RWPE2 (cell line): ENCODE results near the gene MYO1B.

Source experiments
- ATAC-seq: fragments of 200-7000 bp; cut with Tn5 transposase; 3 replicates; pipeline ENCODE4 v1.9.1; 2021; ENCODE audit warnings: low read depth
- DNase-seq: peaks from one replicate; pipeline ENCODE4 v3.0.0-alpha.2; 2020; ENCODE audit warnings: low spot score
- H3K27ac ChIP-seq: fragments of 450-650 bp; 2 replicates; pipeline ENCODE4 v1.5.1; 2017; ENCODE audit warnings: mild to moderate bottlenecking; ENCODE audit not compliant: poor library complexity, severe bottlenecking
- H3K27me3 ChIP-seq: fragments of 250-450 bp; sonication (Bioruptor Pico); 2 replicates; pipeline ENCODE4 v1.5.1; 2021; ENCODE audit warnings: mild to moderate bottlenecking, moderate library complexity; ENCODE audit not compliant: insufficient read depth, poor library complexity, severe bottlenecking
- H3K36me3 ChIP-seq: fragments of 250-450 bp; sonication (Bioruptor Pico); 2 replicates; pipeline ENCODE4 v1.5.1; 2020; ENCODE audit warnings: low read depth, mild to moderate bottlenecking, moderate library complexity
- H3K4me1 ChIP-seq: fragments of 250-450 bp; sonication (Bioruptor Pico); 2 replicates; pipeline ENCODE4 v1.5.1; 2021; ENCODE audit warnings: mild to moderate bottlenecking, moderate library complexity; ENCODE audit not compliant: insufficient read depth, poor library complexity, severe bottlenecking
- H3K4me3 ChIP-seq: fragments of 250-450 bp; sonication (Bioruptor Pico); 2 replicates; pipeline ENCODE4 v1.5.1; 2021; ENCODE audit warnings: mild to moderate bottlenecking, moderate library complexity; ENCODE audit not compliant: severe bottlenecking
- H3K9me3 ChIP-seq: fragments of 250-450 bp; sonication (Bioruptor Pico); 2 replicates; pipeline ENCODE4 v1.5.1; 2021; ENCODE audit warnings: mild to moderate bottlenecking, moderate library complexity; ENCODE audit not compliant: severe bottlenecking
- TF ChIP-seq, protein P1 (sequence below): fragments of 450-650 bp; IDR thresholded peaks from one replicate; pipeline ENCODE4 v1.5.1; 2017; ENCODE audit warnings: mild to moderate bottlenecking, moderate library complexity; ENCODE audit not compliant: poor library complexity, severe bottlenecking

The MYO1B gene

DNA sequence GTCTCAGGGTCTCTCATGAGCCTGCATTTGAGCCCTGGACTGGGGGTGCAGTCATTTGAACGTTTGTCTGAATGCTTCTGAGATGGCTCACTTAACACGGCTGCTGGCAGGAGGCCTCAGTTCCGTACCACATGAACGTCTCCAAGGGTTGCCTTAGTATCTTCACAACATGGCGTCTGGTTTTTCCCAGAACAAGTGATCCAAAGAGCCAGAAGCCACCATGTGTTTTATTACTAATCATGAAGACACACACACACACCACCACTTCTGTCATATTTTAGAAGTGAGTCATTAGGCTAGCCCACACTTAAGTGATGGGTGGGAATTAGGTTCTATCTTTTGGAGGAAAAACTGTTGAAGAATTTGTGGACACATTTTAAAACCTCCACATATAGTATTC lies 15.0 kb upstream of the MYO1B start:
- Histone ChIP-seq H3K27ac (peak overlapping the region; percentile 35), H3K9me3 (no peaks in the 10 kb centered on the region), H3K27me3 (no peaks in the 10 kb centered on the region), H3K4me1 (peaks cover 8% of the 10 kb centered on the region), H3K36me3 (no peaks in the 10 kb centered on the region), H3K4me3 (no peak overlapping the region)
- DNase-seq = no peak
- peak; percentile 80 for ATAC-seq
- TF ChIP-seq, protein P1, sequence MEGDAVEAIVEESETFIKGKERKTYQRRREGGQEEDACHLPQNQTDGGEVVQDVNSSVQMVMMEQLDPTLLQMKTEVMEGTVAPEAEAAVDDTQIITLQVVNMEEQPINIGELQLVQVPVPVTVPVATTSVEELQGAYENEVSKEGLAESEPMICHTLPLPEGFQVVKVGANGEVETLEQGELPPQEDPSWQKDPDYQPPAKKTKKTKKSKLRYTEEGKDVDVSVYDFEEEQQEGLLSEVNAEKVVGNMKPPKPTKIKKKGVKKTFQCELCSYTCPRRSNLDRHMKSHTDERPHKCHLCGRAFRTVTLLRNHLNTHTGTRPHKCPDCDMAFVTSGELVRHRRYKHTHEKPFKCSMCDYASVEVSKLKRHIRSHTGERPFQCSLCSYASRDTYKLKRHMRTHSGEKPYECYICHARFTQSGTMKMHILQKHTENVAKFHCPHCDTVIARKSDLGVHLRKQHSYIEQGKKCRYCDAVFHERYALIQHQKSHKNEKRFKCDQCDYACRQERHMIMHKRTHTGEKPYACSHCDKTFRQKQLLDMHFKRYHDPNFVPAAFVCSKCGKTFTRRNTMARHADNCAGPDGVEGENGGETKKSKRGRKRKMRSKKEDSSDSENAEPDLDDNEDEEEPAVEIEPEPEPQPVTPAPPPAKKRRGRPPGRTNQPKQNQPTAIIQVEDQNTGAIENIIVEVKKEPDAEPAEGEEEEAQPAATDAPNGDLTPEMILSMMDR = no peak

DNA sequence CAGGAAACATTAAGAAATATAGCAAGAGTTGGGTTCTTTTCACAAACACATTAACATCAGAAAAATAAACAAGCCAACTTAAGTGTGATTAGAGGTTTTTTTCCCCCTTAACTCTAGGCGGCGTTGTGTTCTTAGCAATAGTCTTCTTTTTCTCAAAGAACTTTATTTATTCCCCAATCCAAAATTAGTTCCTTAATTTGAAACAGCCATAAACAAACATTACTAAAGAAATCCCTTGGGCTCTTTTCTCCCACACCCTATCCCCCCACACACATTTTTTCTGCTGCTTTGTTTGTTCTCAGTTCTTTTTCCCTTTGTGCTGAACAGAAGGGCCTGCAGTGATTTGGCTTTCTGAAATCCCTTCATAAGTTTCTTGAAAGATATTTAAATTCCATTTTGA lies 13.2 kb upstream of the MYO1B start:
- DNase-seq (no peak), ATAC-seq (no peak)
- Histone ChIP-seq H3K27ac (no peak overlapping the region), H3K27me3 (no peaks in the 10 kb centered on the region), H3K4me1 (peaks cover 8% of the 10 kb centered on the region), H3K9me3 (no peaks in the 10 kb centered on the region), H3K4me3 (no peak overlapping the region), H3K36me3 (no peaks in the 10 kb centered on the region)
- TF ChIP-seq, protein P1 = peak; percentile 36

DNA sequence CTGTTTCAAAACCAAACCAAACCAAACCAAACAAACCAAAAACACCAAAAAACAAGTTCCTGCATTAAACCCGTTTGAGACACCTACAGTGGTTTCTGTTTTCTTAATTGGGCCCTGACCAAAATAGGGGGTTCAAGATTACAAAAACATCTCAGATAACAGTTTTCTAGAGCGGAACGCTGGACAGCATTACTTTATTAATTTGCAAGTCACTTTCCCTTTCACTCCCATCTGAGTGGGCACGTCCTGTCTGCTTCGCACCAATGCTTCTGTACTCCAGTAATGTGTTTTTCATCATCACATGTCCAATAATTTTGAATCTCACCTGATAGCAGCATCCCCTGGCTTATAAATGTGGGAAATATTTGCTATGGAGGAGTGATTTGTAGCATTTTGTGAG lies 11.7 kb upstream of the MYO1B start:
- Histone ChIP-seq H3K9me3 (no peaks in the 10 kb centered on the region), H3K4me3 (no peak overlapping the region), H3K36me3 (no peaks in the 10 kb centered on the region), H3K4me1 (peaks cover 8% of the 10 kb centered on the region), H3K27ac (no peak overlapping the region), H3K27me3 (no peaks in the 10 kb centered on the region)
- TF ChIP-seq, protein P1 = no peak
- ATAC-seq (no peak), DNase-seq (no peak)

DNA sequence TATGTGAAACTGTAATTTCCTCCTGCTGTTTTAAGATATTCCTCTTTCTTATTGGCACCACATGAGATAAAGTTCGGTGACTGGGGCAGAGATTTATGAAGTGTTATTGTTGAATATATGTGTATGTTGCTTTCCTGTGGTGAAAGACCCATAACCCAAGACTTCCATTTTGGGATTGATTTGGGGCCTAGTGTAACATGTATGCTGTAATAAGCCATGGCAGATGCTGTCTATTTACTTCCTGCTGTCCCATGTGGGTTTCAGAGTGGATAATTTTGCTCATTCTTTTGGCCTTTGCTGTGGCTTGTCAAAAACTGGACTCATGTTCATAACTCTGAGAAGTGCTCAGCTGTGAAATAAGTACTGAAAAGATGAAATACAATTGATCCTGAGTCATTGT lies 10.8 kb upstream of the MYO1B start:
- TF ChIP-seq, protein P1 = no peak

DNA sequence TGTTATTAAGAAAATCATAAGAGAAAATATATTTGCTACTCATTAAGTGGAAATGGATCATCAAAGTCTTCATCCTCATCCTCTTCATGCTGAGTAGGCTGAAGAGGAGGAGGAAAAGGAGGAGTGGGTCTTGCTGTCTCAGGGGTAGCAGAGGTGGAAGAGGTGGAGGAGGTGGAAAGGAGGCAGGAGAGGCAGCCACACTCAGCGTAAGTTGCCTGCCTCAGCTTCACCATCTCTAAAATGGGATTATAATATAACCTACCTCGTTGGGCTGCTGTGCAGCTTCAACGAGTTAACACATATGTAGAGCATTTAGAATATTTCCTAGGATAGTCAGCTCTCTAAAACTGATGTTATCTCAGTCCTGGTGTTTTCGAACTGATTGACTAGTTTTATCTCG lies 4.3 kb upstream of the MYO1B start:
- Histone ChIP-seq H3K36me3 (no peaks in the 10 kb centered on the region), H3K27ac (no peak overlapping the region), H3K4me1 (no peaks in the 10 kb centered on the region), H3K27me3 (no peaks in the 10 kb centered on the region), H3K9me3 (no peaks in the 10 kb centered on the region), H3K4me3 (no peak overlapping the region)
- ATAC-seq = no peak
- DNase-seq = no peak
- TF ChIP-seq, protein P1 = no peak

More for the DNA sequence above, 10.8 kb upstream of the MYO1B start:
- no peak for ATAC-seq
- Histone ChIP-seq H3K4me3 (no peak overlapping the region), H3K27me3 (no peaks in the 10 kb centered on the region), H3K36me3 (no peaks in the 10 kb centered on the region), H3K4me1 (peaks cover 8% of the 10 kb centered on the region), H3K27ac (no peak overlapping the region), H3K9me3 (no peaks in the 10 kb centered on the region)
- DNase-seq = no peak
